NB4 (cell line): ENCODE measurements around the gene DUT.

Experiments used
- DNase-seq: peaks from one replicate; pipeline ENCODE4 v3.0.0; 2010; ENCODE audit warnings: low read depth
- H3K4me3 ChIP-seq: one replicate; pipeline ENCODE4 v1.5.1; 2011; ENCODE audit warnings: mild to moderate bottlenecking, low read depth, low read length, moderate library complexity
- MYC ChIP-seq: IDR thresholded peaks from 2 replicates; pipeline ENCODE4 v1.6.1; 2011; ENCODE audit warnings: low read depth, low read length
- POLR2A ChIP-seq: IDR thresholded peaks from 2 replicates; pipeline ENCODE4 v1.6.1; 2011; ENCODE audit warnings: mild to moderate bottlenecking; ENCODE audit not compliant: insufficient read length; ENCODE audit errors: extremely low read depth
- TF ChIP-seq, protein P1 (sequence below): IDR thresholded peaks from 2 replicates; pipeline ENCODE4 v1.6.1; 2011; ENCODE audit warnings: low read depth, low read length
- TF ChIP-seq, protein P2 (sequence below): IDR thresholded peaks from one replicate; pipeline ENCODE4 v1.5.1; 2012; ENCODE audit warnings: low read depth, low read length

DUT gene

DNA sequence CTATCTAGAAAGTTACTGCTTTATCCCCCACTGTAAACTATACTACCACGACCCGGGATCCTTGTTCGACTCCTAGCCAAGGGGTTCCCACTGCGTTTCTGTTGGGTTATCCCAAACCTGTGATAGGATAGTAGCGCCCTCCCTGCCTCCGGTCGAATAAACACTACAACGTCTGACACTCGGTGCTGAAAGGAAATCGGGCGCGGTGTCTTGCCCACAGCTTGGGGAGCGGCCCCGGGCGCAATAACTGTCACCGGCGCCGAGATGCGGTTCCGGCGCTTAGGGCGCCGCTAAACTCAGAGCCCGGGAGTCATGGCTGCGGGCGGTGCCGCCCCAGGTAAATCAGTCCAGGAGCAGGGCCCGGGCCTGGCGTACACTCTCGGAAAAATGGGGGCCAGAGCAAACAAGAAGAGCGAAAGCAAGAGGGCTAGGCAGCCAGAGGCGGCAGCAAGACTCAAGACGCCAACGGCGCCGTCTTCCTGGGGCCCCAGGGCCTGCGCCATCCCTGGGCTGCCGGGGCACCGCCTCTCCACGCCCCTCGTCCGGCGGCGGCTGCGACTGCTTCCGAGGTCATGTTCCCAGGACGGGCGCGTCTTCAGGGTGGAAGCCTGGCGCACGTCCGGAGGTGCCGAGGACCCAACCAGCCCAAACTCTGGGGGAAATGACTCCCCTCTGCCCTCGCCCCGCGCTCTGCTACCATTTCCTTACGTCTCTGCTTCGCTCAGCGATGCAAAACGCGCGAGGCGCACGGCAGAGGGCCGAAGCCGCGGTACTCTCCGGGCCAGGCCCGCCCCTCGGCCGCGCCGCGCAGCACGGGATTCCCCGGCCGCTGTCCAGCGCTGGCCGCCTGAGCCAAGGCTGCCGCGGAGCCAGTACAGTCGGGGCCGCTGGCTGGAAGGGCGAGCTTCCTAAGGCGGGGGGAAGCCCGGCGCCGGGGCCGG, at the start of gene DUT:
TSS of gene DUT (plus strand) at position 575 of the 941 bp plus-strand sequence. CDS start at position 662, 87 bp downstream.
- peak; percentile 87 for DNase-seq
- peak within 1 kb of the TSS; percentile 99 for H3K4me3 ChIP-seq
- peak; percentile 74 for TF ChIP-seq POLR2A
- TF ChIP-seq, protein P1, sequence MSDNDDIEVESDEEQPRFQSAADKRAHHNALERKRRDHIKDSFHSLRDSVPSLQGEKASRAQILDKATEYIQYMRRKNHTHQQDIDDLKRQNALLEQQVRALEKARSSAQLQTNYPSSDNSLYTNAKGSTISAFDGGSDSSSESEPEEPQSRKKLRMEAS: peak; percentile 38; the same call in 1 of the 2 replicates
- TF ChIP-seq, protein P2, sequence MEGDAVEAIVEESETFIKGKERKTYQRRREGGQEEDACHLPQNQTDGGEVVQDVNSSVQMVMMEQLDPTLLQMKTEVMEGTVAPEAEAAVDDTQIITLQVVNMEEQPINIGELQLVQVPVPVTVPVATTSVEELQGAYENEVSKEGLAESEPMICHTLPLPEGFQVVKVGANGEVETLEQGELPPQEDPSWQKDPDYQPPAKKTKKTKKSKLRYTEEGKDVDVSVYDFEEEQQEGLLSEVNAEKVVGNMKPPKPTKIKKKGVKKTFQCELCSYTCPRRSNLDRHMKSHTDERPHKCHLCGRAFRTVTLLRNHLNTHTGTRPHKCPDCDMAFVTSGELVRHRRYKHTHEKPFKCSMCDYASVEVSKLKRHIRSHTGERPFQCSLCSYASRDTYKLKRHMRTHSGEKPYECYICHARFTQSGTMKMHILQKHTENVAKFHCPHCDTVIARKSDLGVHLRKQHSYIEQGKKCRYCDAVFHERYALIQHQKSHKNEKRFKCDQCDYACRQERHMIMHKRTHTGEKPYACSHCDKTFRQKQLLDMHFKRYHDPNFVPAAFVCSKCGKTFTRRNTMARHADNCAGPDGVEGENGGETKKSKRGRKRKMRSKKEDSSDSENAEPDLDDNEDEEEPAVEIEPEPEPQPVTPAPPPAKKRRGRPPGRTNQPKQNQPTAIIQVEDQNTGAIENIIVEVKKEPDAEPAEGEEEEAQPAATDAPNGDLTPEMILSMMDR: peak; percentile 20
- peak; percentile 53 for TF ChIP-seq MYC

- DNase-seq: no peak
- TF ChIP-seq MYC: no peak
- TF ChIP-seq, protein P1: no peak
- TF ChIP-seq, protein P2: no peak
- TF ChIP-seq POLR2A: no peak
- H3K4me3 ChIP-seq: no peak overlapping the region
Observed at GRCh38 chr15:48281674-48282073, 49.6 kb upstream of the DUT start.

DNA sequence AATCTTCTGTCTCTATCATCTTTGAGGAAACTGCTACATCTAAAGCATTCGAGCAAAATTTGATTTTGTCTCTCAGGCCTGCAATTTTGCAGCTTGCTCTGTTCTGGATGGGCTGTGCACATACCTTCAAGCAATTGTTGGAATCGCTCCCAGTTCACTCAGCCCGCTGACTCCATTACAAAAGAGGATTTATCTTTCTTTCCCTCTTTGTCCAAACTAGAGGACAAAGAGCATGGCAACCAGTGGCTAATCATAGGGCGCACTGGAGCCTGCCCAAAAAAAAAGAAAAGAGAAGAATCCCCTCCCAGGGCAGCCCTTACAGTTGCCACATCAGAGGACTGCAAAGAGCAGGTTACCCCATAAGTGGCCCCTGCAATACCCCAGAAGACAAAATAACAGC, 49.0 kb upstream of the DUT start:
- DNase-seq: no peak
- no peak overlapping the region for H3K4me3 ChIP-seq
- TF ChIP-seq POLR2A (no peak), MYC (no peak)
- TF ChIP-seq, protein P1: no peak
- TF ChIP-seq, protein P2: no peak

DNA sequence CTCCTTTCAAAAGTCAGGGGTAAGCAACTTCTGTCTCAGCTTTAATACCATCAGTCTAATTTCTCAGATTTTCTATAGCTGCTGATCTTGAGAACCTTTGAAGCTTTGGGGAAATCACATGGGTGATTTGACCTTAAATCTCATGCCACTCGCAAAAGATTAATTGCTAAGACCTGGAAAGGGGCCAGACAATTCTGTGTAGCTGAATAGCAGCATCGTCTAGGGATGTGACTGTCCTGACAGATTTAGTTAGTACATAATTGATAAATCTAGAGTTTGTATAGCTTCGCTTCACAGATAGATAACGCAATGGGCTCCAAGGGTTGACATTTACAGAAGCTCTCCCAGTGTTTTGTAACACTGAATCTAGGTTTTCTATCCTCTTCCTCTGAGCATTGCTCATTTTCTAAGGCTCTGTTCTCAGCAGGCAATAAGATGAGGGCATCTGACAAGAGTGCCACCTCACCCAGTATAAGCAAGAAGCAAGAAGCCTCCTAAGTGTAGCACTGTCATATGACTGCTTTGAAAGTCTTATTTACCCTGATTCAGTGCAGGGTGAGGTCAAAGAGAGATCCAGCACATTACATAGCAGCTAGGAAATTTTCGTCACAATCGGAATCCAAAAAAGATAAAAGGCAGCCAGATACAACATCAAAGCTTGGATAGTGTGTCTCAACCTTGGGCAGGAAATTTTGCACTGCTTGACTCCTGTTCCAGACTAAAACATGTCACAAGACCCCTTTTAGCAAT, 47.7 kb upstream of the DUT start:
- no peak for DNase-seq
- no peak overlapping the region for H3K4me3 ChIP-seq
- TF ChIP-seq POLR2A: no peak
- TF ChIP-seq, protein P1: no peak
- TF ChIP-seq, protein P2: no peak
- no peak for TF ChIP-seq MYC

DNA sequence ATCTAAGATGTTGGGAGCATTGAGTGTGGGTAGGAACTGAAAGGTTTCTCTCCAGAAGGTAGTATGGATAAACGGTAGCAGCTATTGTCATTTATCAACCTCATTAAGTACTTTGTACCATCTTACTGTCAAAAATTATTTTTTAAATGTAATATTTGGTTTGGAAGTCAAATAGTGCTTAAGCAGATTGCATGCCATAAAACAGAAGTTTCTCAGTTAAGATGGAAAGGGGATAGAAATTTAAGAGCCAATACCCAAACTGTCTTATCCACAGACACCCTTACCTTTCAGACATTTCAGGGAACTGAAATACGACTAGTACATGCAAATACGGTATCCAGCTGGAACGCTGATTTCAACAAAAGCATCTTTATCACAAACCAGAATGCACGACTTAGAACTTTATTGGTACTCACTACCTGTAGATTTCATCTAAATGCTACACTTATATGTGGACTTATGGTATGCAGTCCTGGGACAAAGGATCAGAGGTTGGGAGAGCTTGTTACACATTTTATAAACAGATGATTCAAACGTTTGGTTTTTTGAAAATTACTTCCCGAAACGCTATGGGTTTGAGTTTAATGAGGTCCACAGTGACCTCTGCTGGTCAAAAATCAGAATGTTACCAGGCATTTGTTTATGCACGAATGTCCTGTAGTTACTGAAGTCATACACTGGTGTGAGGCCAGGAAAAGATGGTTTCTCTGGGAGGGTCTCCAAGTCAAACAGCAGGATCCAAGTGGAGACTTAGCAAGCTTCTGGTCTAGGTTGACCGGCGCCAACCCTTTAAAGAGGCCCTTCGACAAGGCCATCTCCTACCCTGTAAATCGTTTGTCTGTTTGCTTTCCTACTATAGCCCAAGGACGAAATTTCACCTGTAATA, 45.7 kb upstream of the DUT start:
- DNase-seq: peak; percentile 73
- no peak overlapping the region for H3K4me3 ChIP-seq
- TF ChIP-seq, protein P2: peak; percentile 55
- TF ChIP-seq MYC: no peak
- no peak for TF ChIP-seq POLR2A
